NCI-H187 (cell line): ENCODE results near the gene FRYL.
"Not testable (repeated sequence)": the region's sequence is repeated elsewhere in the genome, so short reads cannot be mapped to it uniquely, and the experiment has no call there.

Source experiments
- DNase-seq, 2 experiments: peaks; one replicate each; lab custom pipeline; 2025; lab: John Stamatoyannopoulos, UW

Gene FRYL

DNA sequence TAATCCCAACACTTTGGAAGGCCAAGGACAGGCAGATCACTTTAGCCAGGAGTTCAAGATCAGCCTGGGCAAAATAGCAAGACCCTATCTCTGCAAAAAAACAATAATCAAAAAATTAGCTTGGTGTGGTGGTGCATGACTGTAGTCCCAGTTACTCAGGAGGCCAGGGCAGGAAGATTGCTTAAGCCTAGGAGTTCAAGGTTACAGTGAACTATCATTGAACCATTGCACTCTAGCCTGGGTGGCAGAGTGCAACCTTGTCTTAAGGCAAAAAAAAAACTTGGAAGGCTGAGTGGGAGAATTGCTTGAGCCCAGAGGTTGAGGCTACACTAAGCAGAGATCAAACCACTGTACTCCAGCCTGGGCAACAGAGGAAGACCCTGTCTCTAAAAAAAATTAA lies 5.2 kb upstream of the FRYL start:
- no peak for DNase-seq

DNA sequence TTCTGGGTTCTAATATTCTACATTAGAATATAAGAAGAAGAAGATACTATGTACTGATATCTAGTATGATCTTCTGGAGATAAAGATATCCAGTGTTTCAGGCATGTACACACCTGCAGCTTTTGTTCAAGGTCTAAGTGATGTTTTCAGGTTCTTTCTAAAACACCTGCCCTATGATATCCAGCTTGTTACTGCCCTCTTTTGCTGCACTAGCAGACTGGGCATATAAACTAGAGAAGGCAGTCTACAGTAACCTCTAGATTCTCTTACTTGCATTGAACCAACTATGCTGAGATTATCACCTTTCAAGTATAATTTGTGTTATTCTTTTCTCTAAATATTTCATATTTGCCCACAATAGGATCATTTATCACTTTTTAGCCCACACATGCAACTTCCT lies 1.9 kb upstream of the FRYL start:
- DNase-seq: no peak

DNA sequence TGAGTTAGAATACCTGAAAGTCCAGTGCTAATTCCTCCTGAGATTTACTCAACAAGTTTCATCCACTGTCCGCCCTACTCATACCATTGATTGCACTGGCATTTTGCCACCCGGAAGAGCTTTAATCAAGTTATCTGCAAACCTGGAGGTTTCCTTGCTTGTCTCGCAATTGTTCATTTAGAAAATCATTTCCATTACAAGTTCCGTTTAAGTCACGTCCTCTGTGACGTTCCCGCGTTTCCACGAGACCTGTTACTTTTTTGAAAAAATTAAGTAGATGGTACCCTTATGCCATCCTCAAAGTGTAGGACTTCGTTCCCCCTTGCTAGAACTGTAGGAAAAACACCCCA lies 761 bp upstream of the FRYL start:
- peak in 1 of 2 experiments; percentile 65 for DNase-seq

DNA sequence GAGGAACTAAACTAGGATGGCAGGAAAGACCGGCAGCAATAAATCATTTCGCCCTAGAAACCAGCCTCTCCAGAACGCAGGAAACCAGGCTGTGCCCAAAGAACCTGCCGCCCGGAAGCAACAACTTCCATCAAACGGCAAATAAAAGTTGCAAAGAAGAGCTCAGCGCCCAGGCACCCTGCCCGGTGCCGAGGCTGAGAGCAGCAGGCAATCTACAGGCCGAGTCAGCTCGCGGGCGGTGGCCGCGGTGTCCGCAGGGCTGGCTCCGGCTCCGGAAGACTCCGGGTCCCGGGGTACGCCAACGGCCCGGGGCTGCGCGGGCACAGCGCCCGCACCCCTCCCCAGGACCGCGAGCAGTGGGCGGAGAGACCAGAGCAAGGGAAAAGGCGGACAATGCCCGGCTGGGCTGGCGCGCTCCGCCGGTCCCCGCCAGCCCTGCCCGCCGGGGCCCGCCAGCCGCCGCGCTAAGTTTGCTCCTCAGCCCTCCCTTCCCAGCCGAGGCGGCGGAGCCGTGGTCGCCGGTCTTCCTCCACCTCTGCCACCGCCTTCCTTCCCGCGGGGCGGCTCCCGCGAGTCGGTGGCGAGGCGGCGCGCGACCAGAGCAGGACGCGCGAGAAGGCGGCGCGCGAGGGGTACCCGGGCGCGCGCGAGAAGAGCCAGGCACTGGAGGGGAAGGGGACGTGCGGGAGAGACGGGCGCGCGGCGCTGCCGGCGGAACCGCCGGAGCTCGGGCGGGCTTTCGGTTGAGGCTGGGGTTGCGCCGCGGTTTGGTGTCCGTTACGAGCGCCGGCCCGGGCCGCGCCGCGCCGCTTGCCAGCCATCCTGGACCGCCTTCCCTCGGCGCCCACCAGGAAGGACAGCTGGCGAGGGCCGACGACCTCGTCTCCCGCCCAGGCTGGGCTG lies 733 bp downstream of the FRYL start:
- DNase-seq: peak; percentile 46 to 62

GRCh38 chr4:48778431-48779094 lies 1.5 kb downstream of the FRYL start:
- no peak for DNase-seq

DNA sequence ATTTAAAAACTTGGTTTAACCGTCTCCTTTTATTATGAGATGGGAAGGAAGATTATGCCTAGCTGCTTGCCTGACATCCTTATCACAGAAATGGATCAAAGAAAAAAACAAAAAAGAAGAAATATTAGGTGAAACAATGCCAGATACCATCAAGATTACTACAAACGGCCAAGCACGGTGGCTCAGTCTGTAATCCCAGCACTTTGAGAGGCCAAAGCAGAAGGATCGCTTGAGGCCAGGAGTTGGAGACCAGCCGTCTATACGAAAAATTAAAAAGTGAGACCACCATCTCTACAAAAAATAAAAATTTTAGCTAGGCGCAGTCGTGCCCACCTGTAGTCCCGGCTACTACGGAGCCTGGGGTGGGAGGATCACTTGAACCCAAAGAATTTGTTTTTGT lies 2.3 kb downstream of the FRYL start:
- no peak for DNase-seq

GRCh38 chr4:48774760-48775710 lies 5.0 kb downstream of the FRYL start:
- no peak for DNase-seq

DNA sequence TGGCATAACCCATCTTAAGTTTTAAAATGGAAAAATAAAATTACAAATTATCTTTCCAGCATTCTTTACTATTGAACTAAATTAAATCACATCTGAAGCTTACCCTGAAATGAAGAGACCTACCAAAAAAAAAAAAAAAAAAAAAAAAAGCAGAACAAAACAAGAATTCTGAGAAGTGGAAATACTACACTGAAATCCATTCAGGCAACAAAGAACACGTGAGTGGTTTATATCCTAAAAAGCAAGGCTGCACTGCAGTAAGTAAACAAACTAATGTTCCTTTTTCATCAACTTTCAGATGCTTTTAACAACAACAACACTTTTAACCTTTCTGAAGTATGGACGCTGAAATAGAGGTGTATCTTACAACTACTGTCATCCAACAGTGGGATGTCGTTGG lies 7.5 kb downstream of the FRYL start:
- DNase-seq: no peak

DNA sequence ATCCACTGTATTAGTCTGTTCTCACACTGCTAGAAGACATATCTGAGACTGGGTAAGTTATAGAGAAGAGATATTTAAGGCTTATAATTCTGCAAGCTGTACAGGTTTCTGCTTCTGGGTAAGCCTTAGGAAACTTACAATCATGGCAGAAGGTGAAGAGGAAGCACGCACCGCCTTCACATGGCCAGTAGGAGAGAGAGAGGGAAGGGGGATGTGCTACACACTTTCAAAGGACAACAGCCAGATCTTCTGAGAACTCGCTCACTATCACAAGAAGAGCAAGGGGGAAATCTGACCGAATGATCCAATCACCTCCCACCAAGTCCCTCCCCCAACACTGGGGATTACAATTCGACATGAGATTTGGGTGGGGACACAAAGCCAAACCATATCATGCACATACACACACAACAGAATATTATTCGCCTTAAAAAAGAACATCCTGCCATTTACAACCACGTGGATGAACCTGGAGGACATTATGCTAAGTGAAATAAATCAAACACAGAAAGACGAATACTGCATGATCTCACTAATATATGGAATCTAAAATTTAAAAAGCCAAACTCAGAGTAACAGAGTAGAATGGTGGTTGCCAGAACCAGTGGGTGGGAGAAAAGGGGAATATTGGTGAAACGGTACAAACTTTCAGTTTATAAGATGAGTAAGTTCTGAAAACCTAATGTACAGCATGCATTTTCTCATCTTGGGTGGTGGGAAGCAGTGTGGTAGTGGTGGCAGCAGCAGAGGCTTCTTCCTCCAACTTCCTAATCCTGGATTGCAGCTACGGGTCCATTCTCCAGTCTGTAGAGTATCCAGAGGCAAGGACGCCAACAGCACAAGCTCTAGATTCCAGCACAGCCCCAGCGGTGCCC lies 12.8 kb downstream of the FRYL start:
- no peak for DNase-seq

- no peak for DNase-seq
Measured at GRCh38 chr4:48766131-48766792, 13.8 kb downstream of the FRYL start.

DNA sequence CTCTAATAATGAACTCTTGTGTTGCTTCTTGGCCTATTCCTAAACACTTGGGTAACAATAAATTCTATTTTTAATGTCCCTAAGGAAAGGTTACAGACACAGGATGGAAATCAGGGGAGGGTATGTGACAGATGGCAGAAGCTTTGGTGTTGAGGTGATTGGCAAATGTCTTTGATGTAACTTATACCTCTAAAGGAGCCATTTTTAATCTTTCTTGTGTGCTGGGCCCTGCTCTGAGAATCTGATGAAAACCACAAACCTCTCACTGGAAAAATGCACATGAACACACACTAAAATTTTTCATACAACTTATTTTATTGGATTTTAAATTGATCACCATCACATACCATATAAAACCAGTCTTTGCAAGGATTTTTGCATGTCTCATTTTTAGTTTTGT lies 17.7 kb downstream of the FRYL start:
- no peak for DNase-seq

GRCh38 chr4:48761286-48761685 lies 18.8 kb downstream of the FRYL start:
- DNase-seq: no peak

DNA sequence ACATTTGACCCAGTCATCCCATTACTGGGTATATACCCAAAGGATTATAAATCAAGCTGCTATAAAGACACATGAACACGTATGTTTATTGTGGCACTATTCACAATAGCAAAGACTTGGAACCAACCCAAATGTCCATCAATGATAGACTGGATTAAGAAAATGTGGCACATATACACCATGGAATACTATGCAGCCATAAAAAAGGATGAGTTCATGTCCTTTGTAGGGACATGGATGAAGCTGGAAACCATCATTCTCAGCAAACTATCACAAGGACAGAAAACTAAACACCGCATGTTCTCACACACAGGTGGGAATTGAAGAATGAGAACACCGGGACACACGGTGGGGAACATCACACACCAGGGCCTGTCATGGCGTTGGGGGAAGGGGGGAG lies 21.4 kb downstream of the FRYL start:
- DNase-seq: not testable (repeated sequence)

- no peak for DNase-seq
Measured at GRCh38 chr4:48756689-48757220, 23.3 kb downstream of the FRYL start.

DNA sequence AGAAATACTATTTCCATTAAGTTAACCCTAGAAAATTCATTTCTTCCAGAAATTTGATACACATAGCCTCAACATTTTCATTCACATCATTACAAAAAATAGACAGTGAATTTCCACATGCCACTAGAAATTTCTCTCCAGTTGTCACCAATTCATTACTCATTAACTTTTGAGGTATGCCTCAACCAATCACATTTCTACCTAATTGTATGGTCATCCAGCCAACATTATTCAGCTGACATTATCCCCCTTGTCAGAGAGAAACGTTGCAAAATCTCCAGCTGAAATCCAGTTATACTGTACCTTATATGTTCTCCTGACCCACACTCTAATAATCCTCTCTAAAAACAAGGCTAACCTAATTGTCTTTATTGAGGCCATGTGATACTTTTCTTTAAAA lies 24.8 kb downstream of the FRYL start:
- DNase-seq: no peak

DNA sequence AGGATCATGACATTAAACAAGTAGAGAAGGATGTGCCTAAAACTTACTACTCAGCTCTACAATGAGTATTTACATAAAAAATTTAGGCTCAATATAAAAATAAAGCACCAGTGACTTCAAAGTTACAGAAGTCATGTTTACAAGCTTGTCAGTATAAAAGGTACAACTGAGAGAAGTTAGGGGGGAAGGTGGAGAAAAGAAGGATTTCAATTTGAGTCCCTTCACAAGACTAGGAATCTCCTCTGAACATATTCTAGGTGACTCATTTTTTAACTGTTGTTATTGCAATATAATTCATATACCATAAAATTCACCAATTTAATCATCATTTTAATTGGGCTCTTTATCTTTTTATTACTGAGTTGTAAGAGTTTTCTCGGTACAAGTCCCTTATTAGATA lies 26.9 kb downstream of the FRYL start:
- no peak for DNase-seq

GRCh38 chr4:48752726-48753125 lies 27.4 kb downstream of the FRYL start:
- no peak for DNase-seq

DNA sequence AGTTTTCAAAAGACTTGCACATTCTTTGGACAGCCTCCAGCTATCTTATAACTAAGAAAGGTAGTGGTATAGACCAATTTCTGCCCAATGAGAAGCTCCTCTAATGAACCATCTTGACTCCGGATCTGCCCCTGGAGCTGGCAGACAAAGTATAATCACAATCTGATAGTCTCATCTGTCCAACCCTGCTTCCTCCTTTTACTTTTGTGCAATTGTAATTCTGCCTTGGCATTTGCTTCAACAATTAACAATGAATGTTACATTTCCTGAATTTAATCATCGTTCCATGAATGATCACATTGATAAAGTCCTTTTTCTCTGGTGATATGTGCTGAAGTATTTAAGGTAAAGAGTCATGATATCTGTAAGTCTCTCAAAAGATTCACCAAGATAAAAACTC lies 27.8 kb downstream of the FRYL start:
- no peak for DNase-seq

GRCh38 chr4:48748949-48749596 lies 31.0 kb downstream of the FRYL start:
- no peak for DNase-seq
